Liver (tissue), 9 donors: ENCODE data around the gene L3HYPDH. TPM values are rescaled to one million over a fixed set of nuclear protein-coding genes. Genes with fewer than 3 reads are reported as not detected.

ENCODE experiments used
- DNase-seq: peaks from one replicate; pipeline ENCODE4 v3.0.0-alpha.2; 2017; ENCODE audit warnings: low spot score
- H3K27ac ChIP-seq, 2 donors: one replicate each; pipeline ENCODE4 v1.7.0; 2013; ENCODE audit warnings: inconsistent platforms in 2 of 2, low read length in 2 of 2, control low read depth in 1 of 2, low read depth in 1 of 2, mild to moderate bottlenecking in 1 of 2
- H3K27me3 ChIP-seq, 4 donors: one replicate each; pipeline versions ENCODE4 v1.6.1 to v1.7.0; 2013; ENCODE audit warnings: low read length in 3 of 4, inconsistent platforms in 1 of 4, mild to moderate bottlenecking in 1 of 4, moderate library complexity in 1 of 4; ENCODE audit not compliant: control insufficient read depth in 4 of 4, insufficient read depth in 4 of 4
- H3K36me3 ChIP-seq, 4 donors: one replicate each; pipeline versions ENCODE4 v1.6.1 to v1.7.0; 2013; ENCODE audit warnings: low read length in 3 of 4, mild to moderate bottlenecking in 3 of 4, low read depth in 1 of 4, moderate library complexity in 1 of 4; ENCODE audit not compliant: control insufficient read depth in 4 of 4, insufficient read depth in 3 of 4
- H3K4me1 ChIP-seq, 4 donors: one replicate each; pipeline versions ENCODE4 v1.6.1 to v1.7.0; 2013; ENCODE audit warnings: low read length in 3 of 4, mild to moderate bottlenecking in 3 of 4, moderate library complexity in 1 of 4; ENCODE audit not compliant: control insufficient read depth in 4 of 4, insufficient read depth in 4 of 4
- H3K4me3 ChIP-seq, 3 donors: one replicate each; pipeline versions ENCODE4 v1.6.1 to v1.7.0; 2013; ENCODE audit warnings: low read length in 3 of 3, control low read depth in 1 of 3, low read depth in 1 of 3, mild to moderate bottlenecking in 1 of 3
- H3K9ac ChIP-seq, 2 donors: one replicate each; pipeline ENCODE4 v1.7.0; 2013; ENCODE audit warnings: low read length in 2 of 2, mild to moderate bottlenecking in 2 of 2, moderate library complexity in 2 of 2, control low read depth in 1 of 2, low read depth in 1 of 2
- H3K9me3 ChIP-seq, 4 donors: one replicate each; pipeline versions ENCODE4 v1.6.1 to v1.7.0; 2013; ENCODE audit warnings: low read length in 3 of 4; ENCODE audit not compliant: control insufficient read depth in 4 of 4
- EGR1 ChIP-seq, 2 donors: IDR thresholded peaks; 2 replicates each; pipeline ENCODE4 v1.6.1; 2016 to 2018; ENCODE audit warnings: antibody characterized with exemption in 2 of 2, low read depth in 2 of 2
- FOXA1 ChIP-seq: IDR thresholded peaks from 2 replicates; pipeline ENCODE4 v1.6.1; 2016; ENCODE audit warnings: antibody characterized with exemption
- FOXA2 ChIP-seq: IDR thresholded peaks from 2 replicates; pipeline ENCODE4 v1.6.1; 2016; ENCODE audit warnings: antibody characterized with exemption
- GABPA ChIP-seq, 2 donors: IDR thresholded peaks in 1 of 2; conservative IDR thresholded peaks in 1 of 2; 2 replicates each; pipeline ENCODE4 v1.6.1; 2016; ENCODE audit warnings: antibody characterized with exemption in 2 of 2, mild to moderate bottlenecking in 1 of 2, moderate library complexity in 1 of 2
- HNF4G ChIP-seq: IDR thresholded peaks from 2 replicates; pipeline ENCODE4 v1.6.1; 2016; ENCODE audit warnings: antibody characterized with exemption
- JUND ChIP-seq, 2 donors: IDR thresholded peaks; 2 replicates each; pipeline ENCODE4 v1.6.1; 2016; ENCODE audit warnings: antibody characterized with exemption in 2 of 2
- NR2F2 ChIP-seq: IDR thresholded peaks from 2 replicates; pipeline ENCODE4 v1.6.1; 2016; ENCODE audit warnings: antibody characterized with exemption
- RXRA ChIP-seq, 2 donors: IDR thresholded peaks; 2 replicates each; pipeline ENCODE4 v1.6.1; 2017 to 2018; ENCODE audit warnings: antibody characterized with exemption in 2 of 2, mild to moderate bottlenecking in 1 of 2
- SP1 ChIP-seq: IDR thresholded peaks from 2 replicates; pipeline ENCODE4 v1.6.1; 2018; ENCODE audit warnings: antibody characterized with exemption, mild to moderate bottlenecking
- TAF1 ChIP-seq: conservative IDR thresholded peaks from 2 replicates; pipeline ENCODE4 v1.6.1; 2016; ENCODE audit warnings: antibody characterized with exemption, mild to moderate bottlenecking
- ZBTB33 ChIP-seq: IDR thresholded peaks from 2 replicates; pipeline ENCODE4 v1.6.1; 2016; ENCODE audit warnings: antibody characterized with exemption
- WGBS: extraction: QIAGEN DNeasy Blood & Tissue Kit; methylation state at CpG from one replicate; pipeline ENCODE4 v1.1.7; 2013; 5-methylcytosine and 5-hydroxymethylcytosine counted together
- polyA plus RNA-seq, 2 donors: library from polyadenylated mRNA; stranded (reverse) in 1 of 2; unstranded in 1 of 2; fragments of 200-250 nt in 1 of 2; fragments of >200 nt in 1 of 2; fragmentation: Nextera tagmentation in 1 of 2; extraction: Ambion mirVana in 1 of 2; gene quantifications; one replicate each; pipeline versions ENCODE4 v1.2.1 to v1.2.3, GENCODE V29; 2013 to 2015
- total RNA-seq, 2 donors: library from RNA; depleted of rRNA; stranded (reverse); fragments of >200 nt; gene quantifications; one replicate each; pipeline ENCODE4 v1.2.3, GENCODE V29; 2014
- TF ChIP-seq, protein P1 (sequence below): IDR thresholded peaks from 2 replicates; pipeline ENCODE4 v1.6.1; 2016; ENCODE audit warnings: antibody characterized with exemption, mild to moderate bottlenecking
- TF ChIP-seq, protein P2 (sequence below): IDR thresholded peaks from 2 replicates; pipeline ENCODE4 v1.6.1; 2016; ENCODE audit warnings: antibody characterized with exemption
- donor health status: healthy.
- donor health status: healthy.
- donor health status: healthy.
- donor health status: healthy.
- donor health status: healthy.

L3HYPDH gene
- total and polyA plus RNA-seq, 4 donors, result 9.3 to 36.3 (median 28.2) TPM

DNA sequence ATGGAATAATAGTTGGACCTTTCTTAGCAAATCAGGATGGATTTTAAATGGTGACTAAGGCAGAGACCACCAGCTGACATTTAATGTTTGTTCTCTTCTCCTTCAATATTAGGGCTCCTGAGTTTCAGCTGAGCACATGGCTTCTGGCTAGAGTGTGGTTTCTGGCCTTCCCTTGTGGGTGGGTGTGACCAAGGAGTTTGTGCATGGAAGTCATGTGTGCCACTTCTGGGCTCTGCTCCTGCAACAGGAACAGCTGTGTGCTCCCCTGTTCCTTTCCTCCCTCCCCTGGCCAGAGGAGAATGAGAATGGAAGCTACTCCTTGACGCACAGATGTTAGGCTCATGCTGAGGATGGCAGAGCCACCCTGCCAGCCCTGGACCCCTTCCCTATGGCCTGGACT lies 48.2 kb upstream of the L3HYPDH start:
- Histone ChIP-seq H3K27me3 (no peaks in the 10 kb centered on the region), H3K4me3 (no peak overlapping the region), H3K4me1 (no peaks in the 10 kb centered on the region), H3K27ac (no peak overlapping the region), H3K9ac (no peak overlapping the region), H3K9me3 (peaks cover 0 to 4% (median 1%) of the 10 kb centered on the region in 4 donors), H3K36me3 (no peaks in the 10 kb centered on the region)
- no peak for TF ChIP-seq TAF1
- TF ChIP-seq SP1, result no peak
- TF ChIP-seq HNF4G, result no peak
- no peak for TF ChIP-seq NR2F2
- TF ChIP-seq FOXA1, result no peak
- no peak for TF ChIP-seq RXRA (IDR thresholded peaks at IDR 0.05)
- TF ChIP-seq EGR1 (IDR thresholded peaks at IDR 0.05; ENCODE audit: low read depth in 2 of 2), result no peak
- TF ChIP-seq, protein P1, sequence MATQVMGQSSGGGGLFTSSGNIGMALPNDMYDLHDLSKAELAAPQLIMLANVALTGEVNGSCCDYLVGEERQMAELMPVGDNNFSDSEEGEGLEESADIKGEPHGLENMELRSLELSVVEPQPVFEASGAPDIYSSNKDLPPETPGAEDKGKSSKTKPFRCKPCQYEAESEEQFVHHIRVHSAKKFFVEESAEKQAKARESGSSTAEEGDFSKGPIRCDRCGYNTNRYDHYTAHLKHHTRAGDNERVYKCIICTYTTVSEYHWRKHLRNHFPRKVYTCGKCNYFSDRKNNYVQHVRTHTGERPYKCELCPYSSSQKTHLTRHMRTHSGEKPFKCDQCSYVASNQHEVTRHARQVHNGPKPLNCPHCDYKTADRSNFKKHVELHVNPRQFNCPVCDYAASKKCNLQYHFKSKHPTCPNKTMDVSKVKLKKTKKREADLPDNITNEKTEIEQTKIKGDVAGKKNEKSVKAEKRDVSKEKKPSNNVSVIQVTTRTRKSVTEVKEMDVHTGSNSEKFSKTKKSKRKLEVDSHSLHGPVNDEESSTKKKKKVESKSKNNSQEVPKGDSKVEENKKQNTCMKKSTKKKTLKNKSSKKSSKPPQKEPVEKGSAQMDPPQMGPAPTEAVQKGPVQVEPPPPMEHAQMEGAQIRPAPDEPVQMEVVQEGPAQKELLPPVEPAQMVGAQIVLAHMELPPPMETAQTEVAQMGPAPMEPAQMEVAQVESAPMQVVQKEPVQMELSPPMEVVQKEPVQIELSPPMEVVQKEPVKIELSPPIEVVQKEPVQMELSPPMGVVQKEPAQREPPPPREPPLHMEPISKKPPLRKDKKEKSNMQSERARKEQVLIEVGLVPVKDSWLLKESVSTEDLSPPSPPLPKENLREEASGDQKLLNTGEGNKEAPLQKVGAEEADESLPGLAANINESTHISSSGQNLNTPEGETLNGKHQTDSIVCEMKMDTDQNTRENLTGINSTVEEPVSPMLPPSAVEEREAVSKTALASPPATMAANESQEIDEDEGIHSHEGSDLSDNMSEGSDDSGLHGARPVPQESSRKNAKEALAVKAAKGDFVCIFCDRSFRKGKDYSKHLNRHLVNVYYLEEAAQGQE, result no peak
- no peak for DNase-seq
- 97% methylated on average over 1 of the region's 1 CpG for WGBS

DNA sequence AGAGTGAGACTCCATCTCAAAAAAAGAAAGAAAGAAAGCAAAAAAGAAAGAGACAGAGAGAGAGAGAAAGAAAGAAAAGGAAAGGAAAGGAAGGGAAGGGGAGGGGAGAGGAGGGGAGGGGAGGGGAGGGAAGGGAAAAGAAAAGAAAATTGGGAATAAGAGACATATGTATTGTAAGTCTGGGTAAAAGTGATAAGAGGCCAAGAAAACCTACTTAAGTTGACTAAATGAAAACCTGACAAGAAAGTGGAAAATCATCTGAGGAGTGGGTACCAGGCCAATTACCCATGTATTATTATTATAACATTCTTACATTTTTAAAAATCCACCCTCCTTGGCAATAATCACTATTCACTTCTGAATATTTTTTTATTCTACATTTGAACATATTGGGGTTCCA lies 46.1 kb upstream of the L3HYPDH start:
- H3K9ac ChIP-seq, result no peak overlapping the region
- H3K9me3 ChIP-seq, result peaks cover 0 to 4% (median 1%) of the 10 kb centered on the region in 4 donors
- H3K27ac ChIP-seq, result no peak overlapping the region
- no peak for DNase-seq
- H3K27me3 ChIP-seq, result no peaks in the 10 kb centered on the region
- H3K4me3 ChIP-seq, result no peak overlapping the region
- H3K4me1 ChIP-seq, result no peaks in the 10 kb centered on the region
- H3K36me3 ChIP-seq, result no peaks in the 10 kb centered on the region
- TF ChIP-seq, protein P2, sequence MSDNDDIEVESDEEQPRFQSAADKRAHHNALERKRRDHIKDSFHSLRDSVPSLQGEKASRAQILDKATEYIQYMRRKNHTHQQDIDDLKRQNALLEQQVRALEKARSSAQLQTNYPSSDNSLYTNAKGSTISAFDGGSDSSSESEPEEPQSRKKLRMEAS, result no peak
- TF ChIP-seq JUND (IDR thresholded peaks at IDR 0.05) (no peak), FOXA1 (no peak), GABPA (IDR thresholded peaks at IDR 0.05 in 1 of 2, conservative IDR thresholded peaks at IDR 0.05 in 1 of 2) (no peak), FOXA2 (no peak), ZBTB33 (no peak), RXRA (IDR thresholded peaks at IDR 0.05) (no peak)

- WGBS, result 77% methylated on average over 2 of the region's 2 CpGs
- DNase-seq, result no peak
- TF ChIP-seq FOXA1 (no peak), ZBTB33 (no peak), SP1 (no peak), HNF4G (no peak), GABPA (IDR thresholded peaks at IDR 0.05 in 1 of 2, conservative IDR thresholded peaks at IDR 0.05 in 1 of 2) (no peak), TAF1 (no peak)
These were observed 45.0 kb upstream of the L3HYPDH start for GRCh38 chr14:59529189-59529588.

More at GRCh38 chr14:59529189-59529588, 45.0 kb upstream of the L3HYPDH start:
- Histone ChIP-seq H3K27ac (no peak overlapping the region), H3K4me3 (no peak overlapping the region), H3K36me3 (no peaks in the 10 kb centered on the region), H3K27me3 (no peaks in the 10 kb centered on the region), H3K9ac (no peak overlapping the region), H3K9me3 (peaks cover 0 to 4% (median 1%) of the 10 kb centered on the region in 4 donors), H3K4me1 (no peaks in the 10 kb centered on the region)
